ENCODE results near the gene VOPP1. TPM values are rescaled to one million over a fixed set of nuclear protein-coding genes. Genes with fewer than 3 reads are reported as not detected.
"Not testable (repeated sequence)": the region's sequence is repeated elsewhere in the genome, so short reads cannot be mapped to it uniquely, and the experiment has no call there.

Gene VOPP1
- total and polyA plus RNA-seq, 2 donors (not counting 3 experiments of a cell fraction or from before 2014, with no cell fraction given), result 85.6 to 154 TPM

DNA sequence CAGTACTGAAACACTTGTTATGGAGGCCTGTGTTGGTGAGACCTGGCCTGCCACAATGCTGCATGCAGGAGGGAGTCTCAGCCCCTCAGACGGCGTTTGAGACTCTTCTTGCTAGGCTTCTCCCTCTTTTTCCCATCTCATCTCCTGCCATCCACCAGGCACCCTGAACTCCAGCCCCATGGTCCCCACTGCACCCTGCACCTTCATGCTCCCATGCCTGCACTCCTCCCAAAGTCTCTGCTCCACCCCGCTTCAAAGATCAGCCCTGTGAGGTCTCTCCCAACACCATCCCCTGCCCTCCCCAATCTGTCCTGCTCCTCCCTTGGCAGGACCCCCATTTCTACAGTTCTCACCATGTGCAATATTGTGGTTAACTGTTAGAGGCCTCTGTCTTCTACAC is 61.7 kb downstream of the VOPP1 start:
- no TSS peak for BruUV-seq (replicated peaks)
- CTCF ChIA-PET, result no interaction called here
- peaks cover 7% of the 10 kb centered on the region for H3K4me1 ChIP-seq (ENCODE audit: control insufficient read depth, extremely low read depth, insufficient read depth, low read length)

DNA sequence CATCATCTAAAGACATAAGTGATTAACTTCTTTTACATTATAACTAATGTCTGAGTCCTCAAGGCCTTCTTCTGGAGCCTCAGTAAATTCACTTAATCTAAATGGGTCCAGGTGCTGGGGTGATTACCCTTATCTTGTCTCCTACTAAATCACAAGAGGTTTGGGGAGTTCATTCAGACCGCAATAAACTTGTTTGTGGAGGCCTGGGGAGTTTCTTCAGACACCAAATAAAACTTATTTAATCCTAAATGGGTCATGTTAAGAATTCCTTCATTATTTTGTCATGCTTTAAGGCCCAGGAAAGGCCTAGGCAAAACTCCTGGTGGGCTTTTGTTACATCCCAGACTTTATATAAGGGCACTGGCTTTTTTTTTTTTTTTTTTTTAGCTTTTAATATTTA is 62.1 kb downstream of the VOPP1 start:
- H3K4me1 ChIP-seq (ENCODE audit: control insufficient read depth, extremely low read depth, insufficient read depth, low read length); H4K20me1 ChIP-seq (replicated peaks; ENCODE audit: control insufficient read depth, extremely low read depth, insufficient read depth, low read length); CTCF ChIA-PET; intact Hi-C loops (cut with micrococcal nuclease); DNase-seq (ENCODE audit: low read depth, low spot score); H3K9ac ChIP-seq (replicated peaks; ENCODE audit: extremely low read depth, insufficient read depth, low read length); H3K4me2 ChIP-seq (ENCODE audit: insufficient read depth, low read length); POLR2A ChIA-PET; dilution Hi-C loops (cut with MboI; ENCODE audit: extremely low pct_ligation_motif_present, low sequenced_read_pairs); BruUV-seq (replicated peaks); FAIRE-seq; H3K9me1 ChIP-seq (replicated peaks; ENCODE audit: control insufficient read depth, extremely low read depth, insufficient read depth, low read length); H3K36me3 ChIP-seq (ENCODE audit: control insufficient read depth in 2 of 2, extremely low read depth in 1 of 2, insufficient read depth in 2 of 2, low read length in 2 of 2); H3K27me3 ChIP-seq (ENCODE audit: control insufficient read depth in 2 of 2, insufficient read depth in 2 of 2, low read length in 2 of 2); H2AFZ ChIP-seq (ENCODE audit: low read depth, low read length); H3K4me3 ChIP-seq (replicated peaks in 1 of 3; ENCODE audit: insufficient read depth in 1 of 3, low read depth in 1 of 3, low read length in 3 of 3); H3K27ac ChIP-seq (ENCODE audit: insufficient read depth, low read depth, low read length); H3K9me3 ChIP-seq (replicated peaks; ENCODE audit: control insufficient read depth, insufficient read depth, low read length): not testable (repeated sequence)
- H3K79me2 ChIP-seq (ENCODE audit: control insufficient read depth, insufficient read depth, low read length), result peaks cover 17% of the 10 kb centered on the region

More for the DNA sequence above, 61.7 kb downstream of the VOPP1 start:
- DNase-seq (ENCODE audit: low read depth, low spot score) (no peak), FAIRE-seq (no peak)
- H4K20me1 ChIP-seq (replicated peaks; ENCODE audit: control insufficient read depth, extremely low read depth, insufficient read depth, low read length), result no peaks in the 10 kb centered on the region
- H2AFZ ChIP-seq (ENCODE audit: low read depth, low read length), result no peak overlapping the region
- peaks cover 15% of the 10 kb centered on the region for H3K79me2 ChIP-seq (ENCODE audit: control insufficient read depth, insufficient read depth, low read length)
- intact Hi-C loops (cut with micrococcal nuclease) (no loop called here), dilution Hi-C loops (cut with MboI; ENCODE audit: extremely low pct_ligation_motif_present, low sequenced_read_pairs) (no loop called here)
- H3K27ac ChIP-seq (ENCODE audit: insufficient read depth, low read depth, low read length), result no peak overlapping the region
- no peaks in the 10 kb centered on the region for H3K9me1 ChIP-seq (replicated peaks; ENCODE audit: control insufficient read depth, extremely low read depth, insufficient read depth, low read length)
- H3K9me3 ChIP-seq (replicated peaks; ENCODE audit: control insufficient read depth, insufficient read depth, low read length), result no peaks in the 10 kb centered on the region
- no peak overlapping the region for H3K4me3 ChIP-seq (replicated peaks in 1 of 3; ENCODE audit: insufficient read depth in 1 of 3, low read depth in 1 of 3, low read length in 3 of 3)
- TF ChIP-seq GATA2 (IDR thresholded peaks at IDR 0.05; ENCODE audit: insufficient read depth, insufficient read length, low read depth, low read length) (no peak), EZH2 (IDR thresholded peaks at IDR 0.05; ENCODE audit: borderline replicate concordance, low read depth, low read length, severe bottlenecking) (no peak), FOS (IDR thresholded peaks at IDR 0.05; ENCODE audit: borderline replicate concordance, insufficient read depth, low read length) (no peak), JUN (IDR thresholded peaks at IDR 0.05; ENCODE audit: borderline replicate concordance, insufficient read depth, insufficient read length, low read depth) (no peak), POLR2AphosphoS5 (IDR thresholded peaks at IDR 0.05; ENCODE audit: insufficient read depth, low read depth, low read length) (no peak), MYC (IDR thresholded peaks at IDR 0.05; ENCODE audit: low read depth, low read length) (no peak), POLR2A (IDR thresholded peaks at IDR 0.05; ENCODE audit: low read depth, low read length) (no peak)
- TF ChIP-seq, protein P1, sequence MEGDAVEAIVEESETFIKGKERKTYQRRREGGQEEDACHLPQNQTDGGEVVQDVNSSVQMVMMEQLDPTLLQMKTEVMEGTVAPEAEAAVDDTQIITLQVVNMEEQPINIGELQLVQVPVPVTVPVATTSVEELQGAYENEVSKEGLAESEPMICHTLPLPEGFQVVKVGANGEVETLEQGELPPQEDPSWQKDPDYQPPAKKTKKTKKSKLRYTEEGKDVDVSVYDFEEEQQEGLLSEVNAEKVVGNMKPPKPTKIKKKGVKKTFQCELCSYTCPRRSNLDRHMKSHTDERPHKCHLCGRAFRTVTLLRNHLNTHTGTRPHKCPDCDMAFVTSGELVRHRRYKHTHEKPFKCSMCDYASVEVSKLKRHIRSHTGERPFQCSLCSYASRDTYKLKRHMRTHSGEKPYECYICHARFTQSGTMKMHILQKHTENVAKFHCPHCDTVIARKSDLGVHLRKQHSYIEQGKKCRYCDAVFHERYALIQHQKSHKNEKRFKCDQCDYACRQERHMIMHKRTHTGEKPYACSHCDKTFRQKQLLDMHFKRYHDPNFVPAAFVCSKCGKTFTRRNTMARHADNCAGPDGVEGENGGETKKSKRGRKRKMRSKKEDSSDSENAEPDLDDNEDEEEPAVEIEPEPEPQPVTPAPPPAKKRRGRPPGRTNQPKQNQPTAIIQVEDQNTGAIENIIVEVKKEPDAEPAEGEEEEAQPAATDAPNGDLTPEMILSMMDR (IDR thresholded peaks at IDR 0.05; ENCODE audit: extremely low read depth in 1 of 2, insufficient read depth in 1 of 2, low read depth in 1 of 2, low read length in 2 of 2), result no peak
- TF ChIP-seq, protein P2, sequence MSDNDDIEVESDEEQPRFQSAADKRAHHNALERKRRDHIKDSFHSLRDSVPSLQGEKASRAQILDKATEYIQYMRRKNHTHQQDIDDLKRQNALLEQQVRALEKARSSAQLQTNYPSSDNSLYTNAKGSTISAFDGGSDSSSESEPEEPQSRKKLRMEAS (IDR thresholded peaks at IDR 0.05; ENCODE audit: insufficient read depth, insufficient read length), result no peak
- H3K27me3 ChIP-seq (ENCODE audit: control insufficient read depth in 2 of 2, insufficient read depth in 2 of 2, low read length in 2 of 2), result no peaks in the 10 kb centered on the region
- peaks cover 2 to 13% of the 10 kb centered on the region in 2 experiments for H3K36me3 ChIP-seq (ENCODE audit: control insufficient read depth in 2 of 2, extremely low read depth in 1 of 2, insufficient read depth in 2 of 2, low read length in 2 of 2)
- H3K4me2 ChIP-seq (ENCODE audit: insufficient read depth, low read length), result no peak overlapping the region
- no peak overlapping the region for H3K9ac ChIP-seq (replicated peaks; ENCODE audit: extremely low read depth, insufficient read depth, low read length)
- POLR2A ChIA-PET, result no interaction called here
